Activated CD8-positive, alpha-beta memory T cell treated with anti-CD3 and anti-CD28 coated beads, Interleukin-2, amount 50 U/mL, for 4 hours (primary cell): ENCODE results near the gene ACTR8.

ENCODE experiments used
- DNase-seq: peaks from one replicate; pipeline ENCODE4 v3.0.0-alpha.2; 2020

The ACTR8 gene

DNA sequence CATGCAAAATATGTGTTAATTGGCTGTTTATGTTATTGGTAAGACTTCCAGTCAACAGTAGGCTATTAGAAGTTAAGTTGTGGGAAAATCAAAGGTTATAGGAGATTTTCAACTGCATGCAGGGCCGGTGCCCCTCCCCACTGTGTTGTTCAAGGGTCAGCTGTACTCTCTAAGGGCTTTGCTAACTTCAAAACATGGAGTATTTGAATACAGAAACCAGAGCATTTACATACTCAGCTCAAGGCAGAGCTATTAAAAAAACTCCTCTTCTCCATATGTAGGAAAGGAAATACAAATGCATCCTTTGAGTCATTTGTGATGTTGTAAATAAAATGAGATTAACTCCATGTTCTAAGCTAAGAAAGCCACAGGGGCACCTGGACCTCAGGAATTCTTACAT, 18.8 kb downstream of the ACTR8 start:
- no peak for DNase-seq

- no peak for DNase-seq
Measured at GRCh38 chr3:53862241-53862640, 19.7 kb downstream of the ACTR8 start.

DNA sequence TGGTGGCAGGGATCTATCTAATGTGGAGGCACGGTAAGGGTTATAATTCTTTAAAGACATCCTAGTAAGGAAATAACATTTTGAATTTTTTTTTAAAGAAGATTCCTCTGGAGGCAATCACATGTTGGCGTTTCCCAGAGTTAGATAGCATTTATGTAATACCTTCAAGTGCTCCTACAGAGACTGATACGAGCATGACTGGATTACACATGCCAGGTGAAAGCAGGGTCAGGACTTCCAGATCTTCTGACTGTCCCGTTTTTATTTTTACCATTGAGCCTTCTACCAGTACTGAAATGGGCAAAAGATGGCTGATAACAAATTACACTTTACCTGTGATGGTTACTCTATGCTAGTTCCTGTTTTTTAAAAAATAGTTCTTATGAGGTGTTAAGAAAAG, 21.8 kb downstream of the ACTR8 start:
- DNase-seq: no peak

- no peak for DNase-seq
Measured at GRCh38 chr3:53859178-53859577, 22.8 kb downstream of the ACTR8 start.

- no peak for DNase-seq
Measured at GRCh38 chr3:53858096-53858741, 23.7 kb downstream of the ACTR8 start.

DNA sequence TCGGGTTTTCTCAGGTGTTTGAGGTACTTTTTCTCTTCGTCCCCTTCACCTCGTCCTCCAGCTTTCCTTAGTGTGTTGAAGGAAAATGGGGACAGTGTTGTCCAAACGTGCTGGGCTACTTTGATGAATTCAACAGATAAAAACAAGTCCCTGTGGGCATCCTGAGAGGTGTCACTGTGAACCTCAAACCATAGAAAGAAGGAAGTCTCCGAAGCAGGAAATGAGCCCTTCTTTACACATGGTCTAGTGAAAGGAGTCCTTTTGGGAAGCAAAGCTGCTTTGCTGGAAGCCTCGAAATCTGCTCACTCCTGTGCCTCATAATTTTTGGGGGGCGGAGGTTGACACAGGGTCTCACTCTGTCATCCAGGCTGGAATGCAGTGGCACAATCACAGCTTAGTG, 25.0 kb downstream of the ACTR8 start:
- no peak for DNase-seq

DNA sequence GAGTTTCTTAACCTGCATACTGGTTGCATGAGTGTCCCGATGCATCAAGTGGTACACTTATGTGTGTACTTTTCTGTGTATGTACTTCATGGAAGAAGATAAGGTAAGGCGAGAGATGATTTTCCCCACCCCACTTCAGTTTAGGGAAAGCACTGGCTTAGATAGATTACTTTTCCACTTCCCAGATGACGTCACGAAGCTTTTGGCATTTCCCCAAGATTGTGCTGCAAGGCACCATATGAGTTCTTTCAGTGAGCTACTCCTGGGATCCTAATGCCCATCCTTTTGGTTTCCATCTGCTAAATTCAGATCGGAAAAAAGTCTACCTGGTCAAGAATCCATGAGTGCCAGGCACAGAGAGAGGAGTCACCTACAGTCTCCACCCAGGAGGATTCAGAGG, 31.1 kb downstream of the ACTR8 start:
- DNase-seq: no peak

- no peak for DNase-seq
Measured at GRCh38 chr3:53849916-53850315, 32.0 kb downstream of the ACTR8 start.

GRCh38 chr3:53846851-53847155, 35.1 kb downstream of the ACTR8 start:
- DNase-seq: no peak

DNA sequence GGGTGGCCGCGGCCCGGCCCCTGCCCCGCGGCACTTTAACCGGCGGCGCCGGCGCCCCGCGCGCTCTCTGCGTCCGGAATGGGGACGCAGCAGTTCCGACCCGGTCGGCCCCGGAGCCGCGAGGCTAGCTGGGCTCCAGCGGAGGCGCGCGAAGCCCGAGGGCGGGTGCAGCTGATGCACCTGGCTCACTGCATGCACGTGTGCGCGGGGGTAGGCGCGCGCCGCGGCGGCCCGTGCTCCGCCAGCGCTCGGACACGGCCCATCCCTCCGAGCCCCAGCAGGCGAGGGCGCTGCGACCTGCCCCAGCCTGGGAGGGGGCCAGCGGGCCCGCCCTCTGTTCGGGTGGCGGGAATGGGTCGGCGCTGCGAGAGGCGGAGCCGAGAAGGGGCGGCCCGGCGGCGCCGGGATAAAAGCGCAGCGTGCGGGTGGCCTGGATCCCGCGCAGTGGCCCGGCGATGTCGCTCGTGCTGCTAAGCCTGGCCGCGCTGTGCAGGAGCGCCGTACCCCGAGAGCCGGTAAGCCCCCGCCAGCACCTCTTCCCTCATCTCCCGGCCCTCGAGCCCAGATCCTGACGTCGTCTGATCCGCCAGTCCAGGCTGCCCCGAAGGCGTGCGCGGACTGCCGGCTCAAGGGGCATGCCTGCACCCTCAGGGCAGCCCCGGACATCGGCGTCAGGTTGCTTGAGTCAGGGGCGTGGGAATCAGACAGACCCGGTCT, 35.7 kb downstream of the ACTR8 start, which contains the start of the genes CHDH and IL17RB:
TSS of gene CHDH (minus strand) at position 286 of the 717 bp plus-strand sequence. CDS start 22,411 bp downstream, outside the sequence.
TSS of gene IL17RB (plus strand) at position 435 of the 717 bp plus-strand sequence. CDS start at position 456, 21 bp downstream.
- no peak for DNase-seq

GRCh38 chr3:53845881-53846133, 36.1 kb downstream of the ACTR8 start:
- DNase-seq: no peak

DNA sequence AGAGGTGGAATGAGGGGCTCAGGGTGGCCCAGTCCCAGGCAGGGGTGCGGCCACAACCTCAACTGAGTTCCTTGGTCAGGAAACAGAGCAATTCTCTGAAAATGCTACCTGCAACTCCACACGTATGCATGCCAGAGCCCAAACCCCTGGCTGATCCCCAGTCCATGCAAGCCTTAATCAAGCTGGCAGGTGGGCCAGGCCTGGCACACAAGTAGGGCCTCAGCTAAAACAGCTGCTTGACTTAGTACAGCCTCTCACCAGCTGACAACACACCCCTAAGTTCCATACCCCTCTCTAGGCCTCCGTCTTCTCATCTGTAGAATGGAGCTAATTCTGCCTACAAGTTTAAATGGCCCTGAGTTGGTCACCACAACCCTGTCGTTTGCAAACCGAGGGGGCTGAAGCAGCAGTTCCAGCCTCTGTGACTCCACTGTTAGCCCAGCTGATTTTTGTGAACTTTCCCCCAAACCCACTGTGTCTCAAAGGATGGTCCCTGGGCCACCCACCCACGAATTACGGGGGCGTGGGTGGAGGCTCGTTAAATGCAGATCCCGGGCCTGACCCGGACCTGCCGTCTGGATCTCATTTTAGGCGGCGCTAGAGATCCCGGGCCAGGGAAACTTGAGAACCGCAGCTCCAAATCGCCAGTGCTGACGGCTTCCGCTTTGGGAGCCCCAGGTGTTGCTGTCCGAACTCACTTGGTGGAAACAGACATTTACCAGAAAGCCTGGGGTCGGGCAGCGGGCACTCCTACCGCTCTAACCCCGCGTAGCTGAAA, 36.7 kb downstream of the ACTR8 start:
- no peak for DNase-seq

DNA sequence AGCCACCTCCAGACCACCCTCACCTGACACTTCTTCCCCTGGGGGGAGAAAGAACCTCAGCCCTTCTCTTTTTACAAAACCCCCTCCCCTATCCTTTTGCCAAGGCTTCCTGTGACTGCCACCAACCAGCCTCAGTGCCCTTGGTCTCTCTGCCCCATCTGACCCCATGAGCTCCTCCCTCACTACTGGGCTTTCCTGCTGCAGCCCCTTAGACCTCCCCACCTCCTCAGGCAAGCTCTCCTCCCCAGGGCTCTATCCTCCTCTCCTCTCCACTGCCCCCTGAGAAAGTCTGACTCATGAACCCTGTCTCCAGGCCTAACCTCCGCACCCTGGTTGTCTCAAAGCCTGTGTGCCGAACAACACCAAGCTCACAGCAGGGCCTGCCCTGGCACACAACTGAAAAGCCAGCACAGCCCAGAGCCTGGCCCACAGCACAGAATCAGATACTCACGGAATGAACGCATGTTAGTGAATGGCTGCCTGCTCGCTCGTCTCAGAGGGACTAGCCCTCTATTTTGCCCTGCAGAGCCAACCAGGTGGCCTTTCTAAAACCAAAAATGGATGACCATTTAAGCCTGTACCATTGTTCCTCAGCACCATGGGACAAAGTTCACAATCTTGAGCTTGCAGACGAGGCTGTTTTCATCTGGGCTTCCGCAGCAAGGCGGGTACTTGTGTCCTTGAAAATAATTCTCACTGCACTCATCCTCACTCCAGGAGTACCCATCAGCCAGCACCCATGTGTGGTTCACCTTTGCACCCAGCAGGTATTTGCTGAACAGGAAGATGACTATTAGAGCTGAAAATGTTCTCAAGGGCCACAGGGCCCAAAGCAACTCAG, 37.5 kb downstream of the ACTR8 start:
- no peak for DNase-seq

DNA sequence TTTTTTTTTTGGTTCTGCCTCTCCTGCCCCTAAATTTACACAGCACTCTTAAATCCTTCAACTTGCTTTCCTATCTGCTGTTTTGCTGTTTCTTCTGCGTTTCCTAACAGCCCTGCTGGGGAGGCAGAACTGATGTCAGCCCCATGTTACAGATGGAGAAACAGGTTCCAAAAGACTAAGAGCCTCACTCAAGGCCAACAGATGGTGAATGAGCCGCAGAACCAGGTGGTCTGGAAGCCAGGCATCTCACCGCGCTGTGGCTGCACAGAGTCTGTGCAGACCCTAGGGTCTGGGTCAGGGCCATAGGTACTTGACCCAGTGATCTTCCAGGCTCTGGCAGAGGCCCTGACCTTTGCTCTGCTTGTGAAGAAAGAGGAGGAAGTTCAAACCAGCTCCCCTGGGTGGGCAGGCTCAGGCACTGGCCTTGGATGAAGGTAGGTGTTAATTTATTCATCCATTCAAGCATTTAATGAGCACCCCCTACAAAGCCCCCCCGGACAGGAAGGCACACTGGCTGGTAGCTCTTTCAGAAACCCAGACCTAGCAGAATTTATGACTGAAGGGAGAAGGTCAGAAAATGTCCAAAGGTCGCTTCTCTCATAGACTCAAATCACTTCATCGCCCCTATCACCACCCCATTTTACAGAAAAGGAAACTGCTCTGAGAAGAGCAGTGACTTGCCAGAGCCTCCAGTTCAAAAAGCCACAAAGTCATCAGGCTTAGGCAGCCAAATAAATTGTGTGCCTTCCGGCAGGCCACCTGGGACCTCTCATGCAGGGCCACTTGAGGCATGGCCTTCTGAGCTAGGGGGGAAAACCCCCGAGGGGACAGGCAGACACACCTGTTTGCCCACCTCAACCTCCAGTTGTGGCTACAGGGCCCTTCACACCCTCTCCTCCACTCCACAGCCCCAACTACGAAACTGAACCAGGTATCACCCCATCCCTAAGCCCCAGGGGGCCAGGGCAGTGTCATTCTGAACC, 38.5 kb downstream of the ACTR8 start:
- DNase-seq: no peak

DNA sequence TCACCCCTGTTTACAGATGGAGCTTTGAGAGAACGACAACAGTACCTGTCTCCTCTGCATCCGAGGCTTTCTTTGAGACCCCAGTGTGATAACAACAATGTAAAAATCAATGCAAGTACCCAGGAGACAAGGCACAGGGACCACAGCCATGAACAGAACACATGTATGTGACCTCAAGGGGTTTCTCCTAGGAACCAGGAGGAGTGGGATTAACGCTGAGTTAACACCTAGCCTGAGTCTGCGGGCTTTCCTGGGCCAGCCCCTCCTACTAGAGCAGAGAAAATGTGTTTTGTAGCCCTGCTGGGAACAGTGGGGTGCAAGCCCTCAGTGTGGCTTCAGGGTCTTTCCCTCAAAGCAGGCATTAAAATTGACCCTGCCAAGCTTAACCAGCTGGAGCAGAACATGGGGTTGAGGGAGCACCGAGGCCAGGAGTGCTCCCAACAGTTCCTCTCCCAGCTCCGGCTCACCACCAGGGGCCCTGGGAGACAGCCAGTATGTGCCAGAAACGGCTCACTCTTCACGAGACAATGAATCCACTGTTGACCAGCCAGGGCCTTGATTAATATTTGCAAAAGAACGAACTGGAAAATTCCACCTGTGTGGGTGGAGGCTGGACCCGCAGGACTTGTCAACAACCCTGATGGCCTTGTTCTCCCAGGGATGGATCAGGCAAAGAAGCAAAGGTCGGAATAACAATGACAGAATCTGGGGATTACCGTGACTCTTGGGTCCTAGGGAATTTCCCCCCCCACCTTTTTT, 39.3 kb downstream of the ACTR8 start:
- DNase-seq: no peak

DNA sequence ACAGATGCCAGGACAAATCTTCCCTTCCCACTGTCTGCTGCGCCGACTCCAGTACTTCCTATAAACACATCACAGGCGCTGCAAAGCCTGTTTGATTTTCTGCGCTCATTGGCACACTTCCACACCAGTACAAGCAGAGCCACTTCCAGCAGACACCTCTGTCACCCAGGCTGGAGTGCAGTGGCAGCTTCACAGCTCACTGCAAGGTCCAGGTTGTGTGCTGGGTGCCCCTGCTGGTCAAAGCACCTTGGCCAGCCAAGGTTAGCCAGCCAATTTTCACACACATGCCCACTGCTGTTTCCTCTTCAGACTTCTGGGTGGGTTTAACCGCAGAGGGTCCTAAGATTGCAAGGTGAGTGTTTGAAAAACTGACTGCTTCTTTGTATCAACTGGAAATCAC, 40.7 kb downstream of the ACTR8 start:
- no peak for DNase-seq

DNA sequence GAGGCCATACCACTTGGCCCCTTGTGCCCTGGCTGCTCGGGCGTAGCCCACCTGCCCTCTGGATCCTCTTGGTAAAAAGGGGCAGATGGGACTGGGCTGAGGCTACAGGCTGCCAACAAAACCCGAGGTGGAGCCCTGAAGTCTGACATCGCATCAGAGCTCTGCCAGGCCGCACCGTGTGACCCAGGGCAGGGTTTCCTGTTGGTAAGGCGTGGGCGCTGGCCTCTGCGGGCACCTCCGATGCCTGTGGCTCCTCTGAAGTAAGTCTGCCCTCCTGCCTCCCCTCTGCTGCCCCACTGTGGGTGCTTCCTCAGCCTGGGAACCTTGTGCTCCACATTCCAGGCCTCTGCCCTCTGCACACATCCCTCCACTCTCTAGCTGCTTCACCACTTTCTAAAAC, 44.6 kb downstream of the ACTR8 start:
- DNase-seq: no peak

DNA sequence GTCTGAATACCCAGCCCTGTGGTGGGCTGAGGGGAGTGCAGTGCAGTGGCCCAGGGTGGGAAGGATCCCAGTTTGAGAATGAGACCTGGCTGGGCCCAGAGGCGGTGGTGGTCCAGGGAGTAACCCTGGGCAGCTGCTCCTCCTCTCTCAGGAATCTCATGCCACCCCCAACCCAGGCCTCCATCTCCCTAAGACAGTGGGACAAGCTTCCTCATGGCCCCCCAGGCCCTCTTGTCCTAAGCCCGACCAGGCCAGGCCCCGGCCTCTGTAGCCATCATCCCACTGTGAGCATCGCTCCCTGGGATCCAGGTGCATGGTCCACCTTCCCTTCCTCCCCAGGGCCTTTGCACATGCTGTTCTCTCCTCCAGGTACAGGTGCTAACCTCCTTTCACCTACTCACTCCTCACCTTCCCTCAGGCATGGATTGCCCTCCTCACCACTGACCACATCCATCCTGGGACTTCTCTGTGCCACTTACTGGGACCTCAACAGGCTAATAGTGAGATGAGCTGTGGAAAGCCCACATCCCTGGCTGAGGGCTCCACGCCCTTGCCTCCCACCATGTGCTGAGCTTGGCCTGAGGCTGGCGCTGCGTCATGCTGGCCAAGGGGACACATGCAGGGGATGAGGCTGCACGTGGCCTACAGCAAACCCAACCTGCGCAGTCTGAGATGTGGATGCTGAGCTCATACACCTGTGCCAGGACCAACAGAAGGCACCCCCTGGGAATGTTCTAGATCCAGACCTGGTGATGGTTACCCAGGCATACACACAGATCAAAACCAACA, 45.7 kb downstream of the ACTR8 start:
- DNase-seq: no peak

GRCh38 chr3:53835257-53835656, 46.7 kb downstream of the ACTR8 start:
- DNase-seq: no peak

GRCh38 chr3:53834429-53835095, 47.4 kb downstream of the ACTR8 start:
- no peak for DNase-seq
